Keratinocyte (primary cell): ENCODE measurements around the gene TSEN34. TPM values are rescaled to one million over a fixed set of nuclear protein-coding genes. Genes with fewer than 3 reads are reported as not detected.
"Not testable (repeated sequence)": the region's sequence is repeated elsewhere in the genome, so short reads cannot be mapped to it uniquely, and the experiment has no call there.

Experiments used
- DNase-seq: peaks from one replicate; pipeline ENCODE4 v3.0.0-alpha.2; 2011; ENCODE audit warnings: low read depth, missing footprints, low spot score
- FAIRE-seq: peaks from 2 replicates; lab custom pipeline; 2011; peaks lifted over from hg19 to GRCh38; lab: Jason Lieb, UNC
- H2AFZ ChIP-seq: 2 replicates; pipeline ENCODE4 v1.6.0; 2012; ENCODE audit warnings: low read length, control low read depth, inconsistent platforms; ENCODE audit not compliant: control insufficient read depth
- H3K27ac ChIP-seq: 2 replicates; pipeline ENCODE4 v1.5.1; 2011; ENCODE audit warnings: low read length; ENCODE audit not compliant: control insufficient read depth, insufficient read depth
- H3K27me3 ChIP-seq: 3 replicates; pipeline ENCODE4 v1.6.0; 2011; ENCODE audit warnings: low read length; ENCODE audit not compliant: control insufficient read depth, insufficient read depth; ENCODE audit errors: extremely low read depth
- H3K36me3 ChIP-seq, 2 experiments: 2 replicates in 1 of 2; 3 replicates in 1 of 2; pipeline ENCODE4 v1.5.1; 2011; ENCODE audit warnings: low read length in 2 of 2, mild to moderate bottlenecking in 1 of 2; ENCODE audit not compliant: control insufficient read depth in 2 of 2, insufficient read depth in 2 of 2; ENCODE audit errors: extremely low read depth in 1 of 2
- H3K4me1 ChIP-seq: 3 replicates; pipeline ENCODE4 v1.5.1; 2011; ENCODE audit warnings: low read length; ENCODE audit not compliant: control insufficient read depth, insufficient read depth; ENCODE audit errors: extremely low read depth
- H3K4me2 ChIP-seq: 3 replicates; pipeline ENCODE4 v1.6.0; 2011; ENCODE audit warnings: low read depth, low read length; ENCODE audit not compliant: control insufficient read depth, insufficient read depth; ENCODE audit errors: extremely low read depth
- H3K4me3 ChIP-seq, 3 experiments: fragments of 200-600 bp in 1 of 3; sonication (generic) in 1 of 3; 2 replicates in 2 of 3; 3 replicates in 1 of 3; pipeline ENCODE4 v1.5.1; 2011 to 2016; ENCODE audit warnings: low read length in 3 of 3, mild to moderate bottlenecking in 3 of 3, control low read depth in 2 of 3, inconsistent platforms in 1 of 3, low read depth in 1 of 3, mixed read lengths in 1 of 3, mixed run types in 1 of 3, moderate library complexity in 1 of 3; ENCODE audit not compliant: control insufficient read depth in 2 of 3, insufficient read depth in 2 of 3; ENCODE audit errors: extremely low read depth in 1 of 3
- H3K79me2 ChIP-seq: 2 replicates; pipeline ENCODE4 v1.6.0; 2012; ENCODE audit warnings: low read length; ENCODE audit not compliant: control insufficient read depth, insufficient read depth
- H3K9ac ChIP-seq: 3 replicates; pipeline ENCODE4 v1.6.0; 2011; ENCODE audit warnings: low read length; ENCODE audit not compliant: control insufficient read depth, insufficient read depth; ENCODE audit errors: extremely low read depth
- H3K9me1 ChIP-seq: 3 replicates; pipeline ENCODE4 v1.6.0; 2011; ENCODE audit warnings: low read length; ENCODE audit not compliant: control insufficient read depth, insufficient read depth; ENCODE audit errors: extremely low read depth
- H3K9me3 ChIP-seq: 2 replicates; pipeline ENCODE4 v1.5.1; 2012; ENCODE audit warnings: low read depth, low read length; ENCODE audit not compliant: control insufficient read depth
- H4K20me1 ChIP-seq: 3 replicates; pipeline ENCODE4 v1.6.0; 2011; ENCODE audit warnings: low read length; ENCODE audit not compliant: control insufficient read depth, insufficient read depth; ENCODE audit errors: extremely low read depth
- EZH2 ChIP-seq: IDR thresholded peaks from one replicate; pipeline ENCODE4 v1.6.1; 2012; ENCODE audit warnings: inconsistent platforms, mild to moderate bottlenecking, low read length, moderate library complexity
- dilution Hi-C: fragments of 300-500 bp; cut with MboI; formaldehyde crosslinking; loops from one replicate; pipeline ENCODE4 v1.7.0; 2020; ENCODE audit warnings: low sequenced_read_pairs; ENCODE audit not compliant: extremely low pct_ligation_motif_present
- polyA plus RNA-seq, 5 experiments: library from polyadenylated mRNA; depleted of rRNA in 3 of 5; stranded (reverse) in 3 of 5; stranded (forward) in 1 of 5; unstranded in 1 of 5; fragments of >200 nt; gene quantifications; 1 replicate in 1 of 5; 2 replicates in 3 of 5; 3 replicates in 1 of 5; pipeline versions ENCODE4 v1.2.1 to v1.2.3, GENCODE V29; 2011 to 2012; ENCODE audit warnings: missing spikeins in 2 of 5, low read depth in 1 of 5, low replicate concordance in 1 of 5
- TF ChIP-seq, protein P1 (sequence below), 3 experiments: IDR thresholded peaks in 1 of 3; conservative IDR thresholded peaks in 1 of 3; optimal IDR thresholded peaks in 1 of 3; 2 replicates in 2 of 3; 3 replicates in 1 of 3; pipeline versions ENCODE3 to v1.5.1; 2011; ENCODE audit warnings: low read length in 3 of 3, mild to moderate bottlenecking in 3 of 3, moderate library complexity in 2 of 3, control low read depth in 1 of 3, inconsistent platforms in 1 of 3; ENCODE audit not compliant: insufficient read depth in 2 of 3; ENCODE audit errors: extremely low read depth in 1 of 3

The TSEN34 gene
- polyA plus RNA-seq, 1 donor (not counting 4 experiments of a cell fraction or from before 2014, with no cell fraction given): 36.5 TPM

- no peak overlapping the region for H2AFZ ChIP-seq
- no peaks in the 10 kb centered on the region for H3K9me1 ChIP-seq
- H3K9me3 ChIP-seq: no peaks in the 10 kb centered on the region
- dilution Hi-C loops: no loop called here
- H3K36me3 ChIP-seq: peaks cover 23% of the 10 kb centered on the region in 2 experiments
- DNase-seq (no peak), FAIRE-seq (no peak)
- TF ChIP-seq, protein P1, sequence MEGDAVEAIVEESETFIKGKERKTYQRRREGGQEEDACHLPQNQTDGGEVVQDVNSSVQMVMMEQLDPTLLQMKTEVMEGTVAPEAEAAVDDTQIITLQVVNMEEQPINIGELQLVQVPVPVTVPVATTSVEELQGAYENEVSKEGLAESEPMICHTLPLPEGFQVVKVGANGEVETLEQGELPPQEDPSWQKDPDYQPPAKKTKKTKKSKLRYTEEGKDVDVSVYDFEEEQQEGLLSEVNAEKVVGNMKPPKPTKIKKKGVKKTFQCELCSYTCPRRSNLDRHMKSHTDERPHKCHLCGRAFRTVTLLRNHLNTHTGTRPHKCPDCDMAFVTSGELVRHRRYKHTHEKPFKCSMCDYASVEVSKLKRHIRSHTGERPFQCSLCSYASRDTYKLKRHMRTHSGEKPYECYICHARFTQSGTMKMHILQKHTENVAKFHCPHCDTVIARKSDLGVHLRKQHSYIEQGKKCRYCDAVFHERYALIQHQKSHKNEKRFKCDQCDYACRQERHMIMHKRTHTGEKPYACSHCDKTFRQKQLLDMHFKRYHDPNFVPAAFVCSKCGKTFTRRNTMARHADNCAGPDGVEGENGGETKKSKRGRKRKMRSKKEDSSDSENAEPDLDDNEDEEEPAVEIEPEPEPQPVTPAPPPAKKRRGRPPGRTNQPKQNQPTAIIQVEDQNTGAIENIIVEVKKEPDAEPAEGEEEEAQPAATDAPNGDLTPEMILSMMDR (optimal IDR thresholded peaks at IDR 0.05 in 1 of 3, IDR thresholded peaks at IDR 0.05 in 1 of 3, conservative IDR thresholded peaks at IDR 0.05 in 1 of 3; ENCODE audit: extremely low read depth in 1 of 3, insufficient read depth in 2 of 3, low read length in 3 of 3): no peak
- no peak for TF ChIP-seq EZH2
- no peaks in the 10 kb centered on the region for H3K27me3 ChIP-seq
- H3K27ac ChIP-seq: no peak overlapping the region
- H3K9ac ChIP-seq: no peak overlapping the region
- no peaks in the 10 kb centered on the region for H3K4me1 ChIP-seq
- peaks cover 5% of the 10 kb centered on the region for H4K20me1 ChIP-seq
- peaks cover 2% of the 10 kb centered on the region for H3K79me2 ChIP-seq
- H3K4me3 ChIP-seq: no peak overlapping the region
- H3K4me2 ChIP-seq: no peak overlapping the region
Measured at GRCh38 chr19:54180691-54181091, 10.4 kb upstream of the TSEN34 start.

DNA sequence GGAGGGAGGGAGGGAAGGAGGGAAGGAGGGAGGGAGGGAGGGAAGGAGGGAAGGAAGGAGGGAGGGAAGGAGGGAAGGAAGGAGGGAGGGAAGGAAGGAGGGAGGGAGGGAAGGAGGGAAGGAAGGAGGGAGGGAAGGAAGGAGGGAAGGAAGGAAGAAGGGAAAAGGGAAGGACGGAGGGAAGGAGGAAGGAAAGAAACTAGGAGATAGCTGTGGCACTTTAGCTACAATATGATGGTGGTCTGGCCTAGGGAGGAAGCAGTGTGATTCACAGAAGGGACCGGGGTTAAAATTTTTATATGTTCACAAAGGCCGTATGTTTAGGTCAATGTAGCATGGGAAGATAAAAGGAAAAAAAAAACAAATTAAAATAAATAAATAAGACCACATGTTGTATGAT lies 9.2 kb upstream of the TSEN34 start:
- DNase-seq, H2AFZ ChIP-seq, H3K4me3 ChIP-seq, H3K9ac ChIP-seq, H3K79me2 ChIP-seq, FAIRE-seq, H3K27me3 ChIP-seq, dilution Hi-C loops, H4K20me1 ChIP-seq, H3K27ac ChIP-seq, H3K9me3 ChIP-seq, H3K9me1 ChIP-seq, H3K4me2 ChIP-seq, H3K4me1 ChIP-seq: not testable (repeated sequence)
- H3K36me3 ChIP-seq: peaks cover 27 to 30% of the 10 kb centered on the region in 2 experiments

DNA sequence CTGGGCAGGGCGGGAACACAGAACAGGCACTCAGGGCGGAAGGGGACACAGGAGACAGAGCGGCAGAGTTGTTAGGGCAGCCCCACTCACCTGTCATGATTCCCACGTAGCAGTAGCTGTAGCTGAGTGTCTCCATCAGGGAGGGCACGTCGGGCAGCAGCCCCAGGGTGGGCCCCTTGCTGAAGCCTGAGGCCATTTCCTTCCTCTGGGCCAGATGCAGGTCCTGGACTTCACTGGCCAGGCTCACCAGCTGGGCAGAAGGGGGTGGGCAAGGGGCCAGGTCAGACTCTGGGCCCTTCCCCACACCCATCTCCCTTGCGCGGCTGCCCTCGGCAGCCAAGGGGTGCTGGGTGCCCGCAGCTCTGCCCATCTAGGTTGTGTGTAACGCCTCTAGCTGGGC lies 7.7 kb upstream of the TSEN34 start:
- Histone ChIP-seq H3K9ac (no peak overlapping the region), H3K9me1 (no peaks in the 10 kb centered on the region), H3K4me1 (peaks cover 5% of the 10 kb centered on the region), H3K4me3 (no peak overlapping the region), H3K36me3 (peaks cover 29 to 30% of the 10 kb centered on the region in 2 experiments), H3K27ac (no peak overlapping the region), H3K4me2 (no peak overlapping the region), H3K27me3 (no peaks in the 10 kb centered on the region), H4K20me1 (peaks cover 5% of the 10 kb centered on the region), H3K9me3 (no peaks in the 10 kb centered on the region), H2AFZ (no peak overlapping the region), H3K79me2 (peaks cover 19% of the 10 kb centered on the region)
- DNase-seq (no peak), FAIRE-seq (no peak)
- TF ChIP-seq, protein P1 (optimal IDR thresholded peaks at IDR 0.05 in 1 of 3, IDR thresholded peaks at IDR 0.05 in 1 of 3, conservative IDR thresholded peaks at IDR 0.05 in 1 of 3; ENCODE audit: extremely low read depth in 1 of 3, insufficient read depth in 2 of 3, low read length in 3 of 3): no peak
- TF ChIP-seq EZH2: no peak
- dilution Hi-C loops: no loop called here
